Iris pigment epithelial cell (primary cell): ENCODE measurements around the gene PDZRN3.
"Not testable (repeated sequence)": the region's sequence is repeated elsewhere in the genome, so short reads cannot be mapped to it uniquely, and the experiment has no call there.

Experiments used
- DNase-seq: peaks from one replicate; pipeline ENCODE4 v3.0.0-alpha.2; 2011; ENCODE audit warnings: low read depth

The PDZRN3 gene

DNA sequence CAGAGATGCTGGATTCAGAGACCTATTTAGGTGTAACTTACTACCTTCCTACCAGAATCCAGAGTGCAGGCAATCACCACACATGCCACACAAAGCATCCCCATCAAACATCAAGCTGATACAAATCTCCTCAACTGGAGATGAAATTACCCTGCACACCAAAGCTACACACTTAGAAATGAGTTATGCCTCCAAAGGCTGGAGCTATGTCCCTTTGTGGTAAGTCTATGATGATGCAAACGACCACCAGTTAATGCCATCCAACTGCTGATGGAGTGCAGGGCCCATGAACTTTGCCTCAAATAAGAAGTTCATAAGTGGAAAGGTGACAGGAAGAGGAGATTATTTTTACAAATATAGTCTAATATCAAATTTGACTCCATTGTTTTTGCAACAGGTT, 38.1 kb downstream of the PDZRN3 start:
- DNase-seq, result no peak

- DNase-seq, result no peak
Measured at GRCh38 chr3:73586190-73586589, 38.6 kb downstream of the PDZRN3 start.

GRCh38 chr3:73584873-73585272, 39.9 kb downstream of the PDZRN3 start:
- no peak for DNase-seq

DNA sequence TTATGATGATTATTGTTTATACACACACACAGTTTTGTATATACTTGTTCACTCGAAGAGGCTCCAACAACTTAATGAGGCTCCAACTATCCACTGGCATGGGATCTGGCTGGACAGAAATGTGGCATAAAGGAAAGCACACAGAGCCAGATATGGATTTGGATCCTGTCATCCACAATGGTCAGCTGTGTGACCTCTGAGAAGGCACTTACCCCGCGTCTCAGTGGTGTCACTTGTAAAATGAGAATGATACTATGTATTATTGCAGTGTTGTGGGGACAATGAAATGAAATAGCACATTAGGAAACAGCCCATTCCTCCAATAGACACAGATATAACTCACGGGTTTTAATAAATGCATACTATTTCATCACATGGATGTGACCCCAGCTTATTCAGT, 42.2 kb downstream of the PDZRN3 start:
- no peak for DNase-seq

DNA sequence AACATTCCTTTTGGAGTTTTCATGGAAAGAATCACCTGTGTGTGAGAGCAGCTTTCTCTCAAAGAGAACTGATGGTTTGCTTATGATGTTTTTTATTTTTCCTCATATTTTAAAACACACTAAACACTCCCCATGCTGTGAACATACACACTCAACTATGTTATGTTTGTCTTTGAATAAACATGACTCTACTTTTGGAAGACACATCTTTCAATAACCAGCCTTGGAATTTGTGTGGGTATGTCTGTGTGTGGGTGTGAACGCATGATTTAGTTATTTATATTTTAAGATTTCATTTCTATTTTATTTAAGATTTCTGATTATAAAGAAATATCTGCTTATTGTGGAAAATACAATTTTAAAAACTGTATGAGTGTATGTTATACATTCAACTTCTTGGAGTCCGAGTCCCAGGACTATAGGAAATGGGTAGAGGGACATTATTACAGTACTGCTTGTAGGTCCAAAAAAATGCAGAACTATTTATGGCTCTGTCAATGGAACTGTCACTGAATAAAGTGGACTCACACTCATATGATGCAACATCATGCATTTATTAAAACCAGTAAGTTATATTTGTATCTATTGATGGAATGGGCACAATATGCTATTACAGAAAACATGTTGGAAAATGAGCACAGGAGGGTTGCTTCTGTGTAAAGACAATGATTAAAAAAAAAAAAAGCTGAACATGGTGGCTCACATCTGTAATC, 43.5 kb downstream of the PDZRN3 start:
- no peak for DNase-seq

GRCh38 chr3:73580343-73580742, 44.4 kb downstream of the PDZRN3 start:
- DNase-seq, result peak; percentile 28

GRCh38 chr3:73577704-73578103, 47.0 kb downstream of the PDZRN3 start:
- DNase-seq, result no peak

DNA sequence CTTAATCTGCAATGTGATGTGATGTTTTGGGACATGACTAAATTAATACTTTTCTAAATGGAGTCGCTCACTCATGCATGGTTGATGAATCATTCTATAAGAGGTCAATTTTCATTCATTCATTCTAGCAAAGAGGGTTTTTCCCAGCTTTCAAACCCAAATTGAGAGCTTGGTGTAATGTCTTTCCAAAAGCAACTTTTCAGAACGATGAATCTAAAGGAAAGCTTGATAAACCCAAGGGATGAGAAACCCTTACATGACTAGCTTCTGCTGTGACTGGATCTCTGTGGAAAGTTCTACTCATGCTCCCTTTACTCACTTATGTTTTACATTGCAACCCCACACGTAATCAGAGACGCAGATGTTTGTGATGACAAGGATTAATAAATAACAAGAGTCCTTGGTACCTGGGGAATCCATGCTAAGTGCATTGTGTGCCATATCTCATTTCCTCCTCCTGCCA, 47.7 kb downstream of the PDZRN3 start:
- DNase-seq, result peak; percentile 1

GRCh38 chr3:73575953-73576352, 48.8 kb downstream of the PDZRN3 start:
- no peak for DNase-seq

- no peak for DNase-seq
Measured at GRCh38 chr3:73575519-73575918, 49.2 kb downstream of the PDZRN3 start.

- no peak for DNase-seq
Measured at GRCh38 chr3:73573204-73573603, 51.5 kb downstream of the PDZRN3 start.

- peak; percentile 7 for DNase-seq
Measured at GRCh38 chr3:73572368-73572767, 52.4 kb downstream of the PDZRN3 start.

GRCh38 chr3:73571238-73571794, 53.4 kb downstream of the PDZRN3 start:
- no peak for DNase-seq

DNA sequence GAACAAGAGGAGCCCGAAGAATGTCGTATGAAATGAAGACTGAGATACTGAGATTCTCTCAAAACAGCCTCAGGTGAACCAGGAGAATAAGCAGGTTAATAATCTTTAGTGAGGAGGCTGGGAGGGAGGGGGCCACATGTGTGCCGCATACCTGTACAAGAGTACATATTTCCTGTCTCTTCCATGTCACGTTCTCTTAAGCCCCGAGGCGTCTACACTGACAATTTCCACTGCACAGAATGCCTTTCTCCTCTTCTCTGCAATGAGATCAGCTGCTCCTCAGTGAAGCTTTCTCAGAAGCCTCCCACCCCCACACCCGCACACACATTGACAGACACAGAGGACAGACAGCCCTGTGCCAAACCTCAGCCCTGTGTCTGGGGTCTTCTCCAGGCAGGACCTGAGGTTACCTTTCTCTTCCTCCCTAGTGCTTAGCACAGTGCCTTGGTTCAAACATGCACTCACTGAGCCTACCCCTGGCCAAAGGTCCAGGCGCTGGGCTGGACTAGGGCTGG, 55.4 kb downstream of the PDZRN3 start:
- no peak for DNase-seq

DNA sequence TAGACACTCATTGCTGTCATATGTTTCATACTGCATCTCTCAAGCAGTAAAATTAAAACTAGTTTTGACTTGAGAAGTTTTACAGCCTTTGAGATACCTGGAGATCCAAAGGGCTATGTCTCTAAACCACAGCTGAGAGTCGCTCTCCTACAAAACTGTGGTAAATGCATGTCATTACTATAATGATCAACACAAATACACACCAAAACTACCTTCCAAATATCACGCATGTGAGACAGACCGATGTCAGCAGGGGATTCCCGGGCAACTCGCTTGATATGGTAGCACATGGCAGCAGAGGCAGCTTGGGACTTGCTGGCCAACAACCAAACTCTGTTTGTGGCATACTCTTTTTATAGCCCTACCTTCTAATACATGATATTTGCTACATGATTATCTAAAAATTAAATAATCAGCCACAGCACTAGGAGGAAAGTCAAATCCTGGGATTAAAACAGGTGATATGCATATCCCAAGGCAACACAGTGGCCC, 56.3 kb downstream of the PDZRN3 start:
- no peak for DNase-seq

DNA sequence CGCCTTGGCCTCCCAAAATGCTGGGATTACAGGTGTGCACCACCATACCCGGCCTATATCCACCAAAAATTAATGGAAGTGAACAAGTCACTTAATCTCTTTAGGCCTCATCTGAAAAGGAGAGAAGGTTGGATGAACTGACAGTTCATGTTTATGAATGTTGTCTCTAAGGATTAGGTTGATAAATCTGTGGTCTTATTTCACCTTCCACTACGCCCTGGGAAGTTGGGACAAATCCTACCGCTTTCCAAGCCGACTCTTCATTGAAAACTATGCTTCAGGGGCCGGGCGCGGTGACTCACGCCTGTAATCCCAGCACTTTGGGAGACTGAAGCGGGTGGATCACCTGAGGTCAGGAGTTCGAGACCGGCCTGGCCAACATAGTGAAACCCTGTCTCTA, 59.4 kb downstream of the PDZRN3 start:
- DNase-seq, result not testable (repeated sequence)

DNA sequence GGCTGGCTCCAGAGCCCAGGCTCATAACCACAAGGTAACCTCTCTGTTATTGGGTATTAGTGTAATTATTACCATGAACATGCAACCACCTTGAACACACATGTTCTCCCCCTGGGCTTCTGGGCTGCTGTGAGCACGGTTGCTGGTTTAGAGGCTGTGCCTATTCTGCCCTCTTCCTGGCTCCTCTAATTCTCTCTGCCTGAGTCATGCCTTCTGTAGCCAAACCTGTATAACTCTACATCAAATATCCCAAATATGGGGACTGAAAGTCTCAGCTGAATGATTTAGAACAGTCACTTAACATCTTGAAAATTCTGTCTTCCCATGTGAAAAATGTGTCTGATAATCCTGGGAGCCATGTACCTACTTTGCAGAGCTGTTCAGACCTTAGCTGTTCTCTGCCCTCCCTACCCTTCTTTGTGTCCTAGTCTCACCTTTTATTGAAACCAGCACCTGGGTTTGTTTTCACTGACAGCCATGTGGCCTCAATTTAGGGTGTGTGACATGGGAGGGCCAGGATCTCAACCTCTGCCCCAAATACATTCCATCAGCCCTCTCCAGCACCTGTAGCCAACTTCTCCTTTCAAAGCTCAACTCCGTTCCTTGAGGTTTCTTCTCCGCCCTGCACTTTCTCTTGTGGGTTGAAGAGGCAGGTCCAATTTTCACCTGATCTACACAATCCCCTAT, 60.7 kb downstream of the PDZRN3 start:
- no peak for DNase-seq

DNA sequence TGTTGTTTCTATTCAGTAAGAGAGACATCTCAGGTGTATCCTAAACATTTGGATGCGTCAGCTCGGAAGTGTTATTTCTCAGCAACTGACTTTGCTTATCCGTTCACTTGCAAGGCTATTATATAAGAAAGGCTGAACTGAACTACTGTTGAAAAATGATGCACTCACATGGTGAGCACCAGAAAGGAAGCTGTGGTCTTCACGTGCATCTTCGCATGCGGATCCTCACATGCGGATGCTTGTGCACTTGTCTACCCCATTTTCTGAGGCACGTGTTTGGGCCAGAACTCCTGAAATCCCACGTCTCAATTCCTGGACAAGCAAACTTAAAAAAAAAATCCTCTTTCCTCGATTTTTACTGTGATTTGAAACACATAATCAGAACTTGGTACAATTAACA, 63.2 kb downstream of the PDZRN3 start:
- DNase-seq, result no peak

DNA sequence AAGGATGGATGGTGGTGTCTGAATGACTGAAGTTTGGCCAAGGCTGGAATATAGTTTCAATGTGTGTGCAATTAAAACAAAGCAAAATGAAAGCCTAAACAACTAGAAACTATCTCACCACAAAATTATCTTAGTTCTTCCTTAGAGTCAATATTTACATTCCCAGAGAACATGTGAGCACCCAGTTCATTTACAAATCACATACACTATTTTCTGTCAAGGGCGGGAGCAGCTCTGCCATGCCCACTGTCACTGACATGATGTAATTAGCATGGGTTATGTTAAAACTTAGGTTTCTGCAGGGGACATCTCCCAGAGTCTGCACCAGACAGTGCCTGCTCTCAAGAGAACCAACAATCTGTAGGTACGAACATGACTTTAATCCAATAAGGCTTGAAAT, 65.0 kb downstream of the PDZRN3 start:
- DNase-seq, result no peak

DNA sequence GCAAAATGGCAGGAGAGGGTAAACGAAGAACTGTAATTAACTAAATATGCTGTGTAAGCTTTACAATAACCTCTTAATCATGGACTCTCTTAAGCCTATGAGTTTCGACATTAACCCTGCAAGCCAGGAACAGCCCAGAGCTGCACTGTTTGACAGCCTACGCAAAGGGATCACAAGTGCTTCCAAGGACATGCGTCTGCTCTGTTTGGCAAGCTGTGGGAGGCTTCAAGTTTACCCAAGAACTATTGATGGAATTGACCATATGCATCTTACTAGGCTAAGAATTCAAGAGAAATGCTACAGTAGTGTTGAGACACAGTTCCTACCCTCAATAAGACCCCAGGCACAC, 66.0 kb downstream of the PDZRN3 start:
- no peak for DNase-seq

DNA sequence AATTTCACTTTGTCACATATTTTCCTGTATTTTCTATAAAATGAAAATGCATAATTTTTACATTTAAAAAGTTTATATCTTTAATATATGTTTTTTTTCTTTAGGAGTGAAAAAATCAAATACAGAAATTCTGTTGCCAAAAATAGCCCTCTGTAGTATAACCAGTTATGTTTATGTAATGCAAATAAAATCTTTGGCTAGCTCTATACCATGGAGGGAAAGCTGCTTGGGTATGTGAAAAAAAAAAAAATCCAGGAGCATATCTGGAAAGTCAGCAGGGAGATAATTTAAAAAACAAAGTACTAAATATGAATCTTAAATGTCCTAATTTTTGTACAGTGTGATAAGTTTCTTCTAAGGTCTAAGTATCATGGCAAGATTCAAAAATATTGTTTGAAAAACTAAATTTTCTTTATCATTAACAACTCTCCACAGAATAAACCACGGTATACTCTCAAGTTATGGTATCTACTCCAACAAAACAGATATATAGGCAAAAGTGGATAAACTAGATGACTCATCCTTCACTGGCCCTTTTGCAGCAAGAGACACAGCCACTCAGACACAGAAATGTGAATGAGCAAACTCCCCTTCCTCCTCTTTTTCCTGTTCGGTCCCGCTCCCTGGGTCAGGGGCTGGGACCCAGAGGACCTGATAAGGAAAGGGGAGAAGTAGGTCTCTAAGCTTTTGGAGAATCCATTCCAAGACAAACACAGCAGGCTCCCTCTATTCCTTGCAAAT, 66.6 kb downstream of the PDZRN3 start:
- DNase-seq, result peak; percentile 28
